Gastrocnemius medialis (tissue), 4 donors: ENCODE measurements around the gene IDH1. TPM values are rescaled to one million over a fixed set of nuclear protein-coding genes. Genes with fewer than 3 reads are reported as not detected.
A peak's percentile ranks its signal among the peaks of the same experiment; 100 is the strongest.

ENCODE experiments used
- ATAC-seq, 2 donors: fragments of 150-250 bp; one replicate each; pipeline ENCODE4 v1.9.1; 2016
- DNase-seq, 2 donors: peaks; one replicate each; pipeline ENCODE4 v3.0.0-alpha.2; 2019
- H3K27ac ChIP-seq, 4 donors: fragments of 200-600 bp; sonication (generic); 1 replicate in 1 of 4; 2 replicates in 3 of 4; pipeline ENCODE4 v1.5.1; 2016 to 2018; ENCODE audit warnings: mild to moderate bottlenecking in 2 of 4, moderate library complexity in 1 of 4
- H3K27me3 ChIP-seq, 3 donors: fragments of 200-600 bp; sonication (generic) in 2 of 3; 1 replicate in 1 of 3; 2 replicates in 2 of 3; pipeline versions ENCODE4 v1.5.1 to v1.6.0; 2016 to 2019; ENCODE audit warnings: mild to moderate bottlenecking in 1 of 3, moderate library complexity in 1 of 3
- H3K36me3 ChIP-seq, 2 donors: fragments of 200-600 bp; sonication (generic) in 1 of 2; one replicate each; pipeline ENCODE4 v1.5.1; 2017 to 2018
- H3K4me1 ChIP-seq, 2 donors: fragments of 200-600 bp; sonication (generic) in 1 of 2; one replicate each; pipeline ENCODE4 v1.5.1; 2016 to 2017; ENCODE audit warnings: mild to moderate bottlenecking in 2 of 2
- H3K4me3 ChIP-seq, 4 donors: fragments of 200-600 bp; sonication (generic) in 3 of 4; 1 replicate in 1 of 4; 2 replicates in 3 of 4; pipeline ENCODE4 v1.5.1; 2016 to 2019; ENCODE audit warnings: mild to moderate bottlenecking in 2 of 4
- H3K9me3 ChIP-seq, 3 donors: fragments of 200-600 bp; sonication (generic) in 2 of 3; 1 replicate in 1 of 3; 2 replicates in 2 of 3; pipeline ENCODE4 v1.5.1; 2016 to 2019
- CTCF ChIP-seq, 5 experiments: fragments of 450-650 bp in 3 of 5; fragments of 200-600 bp in 2 of 5; sonication (generic) in 2 of 5; IDR thresholded peaks in 4 of 5; conservative IDR thresholded peaks in 1 of 5; 1 replicate in 4 of 5; 2 replicates in 1 of 5; pipeline ENCODE4 v1.5.1; 2016 to 2019; ENCODE audit warnings: antibody characterized with exemption in 5 of 5, mild to moderate bottlenecking in 3 of 5, moderate library complexity in 3 of 5
- POLR2A ChIP-seq, 2 donors: fragments of 450-650 bp; IDR thresholded peaks; one replicate each; pipeline ENCODE4 v1.6.1; 2017; ENCODE audit warnings: antibody characterized with exemption in 2 of 2, mild to moderate bottlenecking in 2 of 2, moderate library complexity in 2 of 2
- in situ Hi-C, 4 donors: fragments of 200-750 bp; cut with MboI; loops; one replicate each; pipeline versions ENCODE4 v1.15.0 to v1.8.0; 2017; ENCODE audit warnings: low sequenced_read_pairs in 4 of 4
- intact Hi-C: fragments of 100-400 bp; cut with DNase I; formaldehyde crosslinking; loops from one replicate; pipeline ENCODE4 v1.15.1; 2023; ENCODE audit warnings: low total_unique reads
- total RNA-seq, 4 donors: library from RNA; depleted of rRNA; stranded (reverse); fragments of >200 nt; gene quantifications; one replicate each; pipeline versions ENCODE4 v1.1.0 to v1.2.3, GENCODE V29; 2016

IDH1 gene
- total RNA-seq, 4 donors from 2014 or later: 11.2 to 39.0 (median 15.0) TPM

GRCh38 chr2:208255557-208256106, 761 bp upstream of the IDH1 start:
- Histone ChIP-seq H3K4me3 (peak overlapping the region; percentile 63 to 81 (median 70)), H3K27me3 (no peaks in the 10 kb centered on the region), H3K36me3 (peaks cover 0 to 16% of the 10 kb centered on the region in 2 donors), H3K4me1 (peaks cover 16 to 19% of the 10 kb centered on the region in 2 donors), H3K9me3 (no peaks in the 10 kb centered on the region), H3K27ac (peak overlapping the region; percentile 82 to 90 (median 86))
- in situ Hi-C loops (loop anchor here in 2 of 4 donors (25.0 kb wide), 2 partner anchors 643 to 718 kb away; partner anchors contain the start of gene CREB1 (in 1 of the 2)), intact Hi-C loops (loop anchor here (1.0 to 2.0 kb wide), 3 partner anchors 11 to 81 kb away; partner anchors contain the start of gene PIKFYVE)
- no peak for ATAC-seq
- no peak for DNase-seq
- no peak for TF ChIP-seq POLR2A (IDR thresholded peaks at IDR 0.05)
- TF ChIP-seq CTCF (IDR thresholded peaks at IDR 0.05 in 4 of 5, conservative IDR thresholded peaks at IDR 0.05 in 1 of 5): no peak

- Histone ChIP-seq H3K4me3 (peak overlapping the region; percentile 63 to 81 (median 70)), H3K27me3 (no peaks in the 10 kb centered on the region), H3K36me3 (peaks cover 0 to 19% of the 10 kb centered on the region in 2 donors), H3K4me1 (peaks cover 16 to 19% of the 10 kb centered on the region in 2 donors), H3K9me3 (no peaks in the 10 kb centered on the region), H3K27ac (peak overlapping the region; percentile 82 to 90 (median 86))
- in situ Hi-C loops: loop anchor here in 2 of 4 donors (25.0 kb wide), 2 partner anchors 642 to 717 kb away; partner anchors contain the start of gene CREB1 (in 1 of the 2)
- intact Hi-C loops: loop anchor here (1.0 to 5.0 kb wide), 6 partner anchors 61 to 1487 kb away; partner anchors contain the start of genes FASTKD2, MDH1B and METTL21A
- DNase-seq (peak; percentile 55 to 75), ATAC-seq (peak; percentile 78)
- TF ChIP-seq POLR2A (IDR thresholded peaks at IDR 0.05) (no peak), CTCF (IDR thresholded peaks at IDR 0.05 in 4 of 5, conservative IDR thresholded peaks at IDR 0.05 in 1 of 5) (peak; percentile 57 to 91 (median 83))
Measured at GRCh38 chr2:208254118-208254870, 577 bp downstream of the IDH1 start.

- TF ChIP-seq POLR2A (IDR thresholded peaks at IDR 0.05) (no peak), CTCF (IDR thresholded peaks at IDR 0.05 in 4 of 5, conservative IDR thresholded peaks at IDR 0.05 in 1 of 5) (no peak)
- H3K27ac ChIP-seq: peak overlapping the region; percentile 82 to 90 (median 86)
- H3K4me1 ChIP-seq: peaks cover 16 to 19% of the 10 kb centered on the region in 2 donors
- peaks cover 0 to 25% of the 10 kb centered on the region in 2 donors for H3K36me3 ChIP-seq
- no peaks in the 10 kb centered on the region for H3K9me3 ChIP-seq
- no peaks in the 10 kb centered on the region for H3K27me3 ChIP-seq
- ATAC-seq (no peak), DNase-seq (no peak)
- peak overlapping the region; percentile 63 to 81 (median 70) for H3K4me3 ChIP-seq
- in situ Hi-C loops (loop anchor here in 2 of 4 donors (25.0 kb wide), 2 partner anchors 641 to 716 kb away; partner anchors contain the start of gene CREB1 (in 1 of the 2)), intact Hi-C loops (loop anchor here (1.0 to 5.0 kb wide), 6 partner anchors 62 to 1486 kb away; partner anchors contain the start of genes FASTKD2, MDH1B and METTL21A)
Measured at GRCh38 chr2:208253600-208254117, 1.2 kb downstream of the IDH1 start.

GRCh38 chr2:208252716-208253492, 2.0 kb downstream of the IDH1 start:
- DNase-seq (no peak), ATAC-seq (no peak)
- H3K27ac ChIP-seq: peak overlapping the region; percentile 82 to 90 (median 86)
- intact Hi-C loops: loop anchor here (5.0 kb wide), 2 partner anchors 221 to 1486 kb away; partner anchors contain the start of genes FASTKD2 and MDH1B
- H3K36me3 ChIP-seq: peaks cover 0 to 33% of the 10 kb centered on the region in 2 donors
- H3K4me3 ChIP-seq: peak overlapping the region in 3 of 4 donors; percentile 66 to 81 (median 75)
- H3K27me3 ChIP-seq: no peaks in the 10 kb centered on the region
- TF ChIP-seq POLR2A (IDR thresholded peaks at IDR 0.05) (no peak), CTCF (IDR thresholded peaks at IDR 0.05 in 4 of 5, conservative IDR thresholded peaks at IDR 0.05 in 1 of 5) (no peak)
- in situ Hi-C loops: loop anchor here in 2 of 4 donors (25.0 kb wide), 2 partner anchors 641 to 716 kb away; partner anchors contain the start of gene CREB1 (in 1 of the 2)
- H3K9me3 ChIP-seq: no peaks in the 10 kb centered on the region
- H3K4me1 ChIP-seq: peaks cover 16 to 19% of the 10 kb centered on the region in 2 donors
